Measurements from ENCODE around the gene MUC20. TPM values are rescaled to one million over a fixed set of nuclear protein-coding genes. Genes with fewer than 3 reads are reported as not detected.

MUC20 gene
- total and polyA plus RNA-seq, 2 of the 8 experiments (the other 6 are each of a cell fraction or from before 2014, with no cell fraction given): 0.24 to 0.26 TPM

GRCh38 chr3:195760345-195761122 is 39.8 kb downstream of the MUC20 start (continued):
- TF ChIP-seq RAD21 (IDR thresholded peaks at IDR 0.05 in 1 of 2, conservative IDR thresholded peaks at IDR 0.05 in 1 of 2; ENCODE audit: low read depth in 2 of 2, low read length in 2 of 2) (no peak), KDM4A (IDR thresholded peaks at IDR 0.05; ENCODE audit: low read depth, low read length, severe bottlenecking) (no peak)

Data from H1 (cell line).